Right lobe of liver (tissue), 4 donors: ENCODE data around the gene HDDC2.

Experiments used
- CTCF ChIP-seq, 4 donors: fragments of 200-600 bp in 3 of 4; fragments of 450-650 bp in 1 of 4; IDR thresholded peaks; one replicate each; pipeline versions ENCODE4 v1.5.1 to v1.8.0; 2016 to 2022; ENCODE audit warnings: antibody characterized with exemption in 4 of 4, mild to moderate bottlenecking in 2 of 4
- POLR2A ChIP-seq: fragments of 450-650 bp; IDR thresholded peaks from one replicate; pipeline ENCODE4 v1.6.1; 2017; ENCODE audit warnings: antibody characterized with exemption, mild to moderate bottlenecking
- donor health status: DM: no; HTN: no; CAD: no.
- donor health status: DM: no; HTN: no; CAD: no.
- donor health status: DM: no; HTN: yes; CAD: no.

DNA sequence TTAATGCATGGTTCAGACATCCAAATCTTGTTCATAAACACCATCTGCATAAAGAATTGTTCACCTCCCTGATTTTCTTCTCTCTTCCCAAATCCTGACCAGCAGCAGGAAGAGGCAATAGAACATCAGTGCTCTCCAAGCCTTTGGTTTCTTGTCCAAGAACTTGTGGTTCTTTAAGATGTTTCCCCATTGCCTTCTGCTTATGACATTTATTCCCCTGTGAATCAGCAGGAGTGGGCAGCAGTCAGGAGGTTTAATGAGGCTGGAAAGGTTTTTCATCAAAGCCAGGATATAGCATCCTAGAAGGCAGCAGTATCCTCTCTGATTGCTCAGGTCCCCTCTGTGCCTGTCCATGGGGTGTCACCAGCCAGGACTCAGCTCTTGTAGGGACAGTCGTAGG is 5.3 kb downstream of the HDDC2 start:
- TF ChIP-seq CTCF (IDR thresholded peaks at IDR 0.05): no peak
- no peak for TF ChIP-seq POLR2A
